GM12878 (cell line): Measurements from ENCODE around the gene GABBR2. TPM values are rescaled to one million over a fixed set of nuclear protein-coding genes. Genes with fewer than 3 reads are reported as not detected.

Source experiments
- ATAC-seq: fragments of 200-7000 bp; cut with Tn5 transposase; 3 replicates; pipeline ENCODE4 v1.9.1; 2020; ENCODE audit warnings: mild to moderate bottlenecking, moderate library complexity
- BruUV-seq: library from RNA; stranded (reverse); fragments of 400-500 nt; replicated peaks from 2 replicates; lab custom pipeline; 2021; lab: Mats Ljungman, UMichigan
- CTCF ChIA-PET: fragments of 300-600 bp; sonication (Branson Sonifier 250); formaldehyde crosslinking; extraction: SDS; loops from one replicate; lab custom pipeline; 2021; ENCODE audit warnings: inconsistent platforms; lab: Yijun Ruan, JAX
- POLR2A ChIA-PET: fragments of 350-600 bp; formaldehyde crosslinking; extraction: SDS; loops from one replicate; lab custom pipeline; 2021; ENCODE audit warnings: inconsistent platforms; lab: Charles Lee
- RAD21 ChIA-PET: fragments of 300-600 bp; sonication (Branson Sonifier 250); formaldehyde crosslinking; loops from one replicate; lab custom pipeline; 2023; ENCODE audit warnings: antibody characterized with exemption; ENCODE audit not compliant: unreplicated experiment; lab: Charles Lee
- SMC1A ChIA-PET: fragments of 300-600 bp; sonication (Branson Sonifier 250); formaldehyde crosslinking; loops from one replicate; lab custom pipeline; 2023; ENCODE audit not compliant: unreplicated experiment, uncharacterized antibody; lab: Charles Lee
- DNase-seq: peaks from one replicate; pipeline ENCODE4 v3.0.0-alpha.2; 2011; ENCODE audit warnings: low read depth, low spot score
- FAIRE-seq: peaks from 3 replicates; lab custom pipeline; 2011; peaks lifted over from hg19 to GRCh38; lab: Jason Lieb, UNC
- H2AFZ ChIP-seq: 2 replicates; pipeline ENCODE4 v1.6.0; 2011; ENCODE audit warnings: low read depth, low read length, control low read depth; ENCODE audit not compliant: control insufficient read depth
- H3K27ac ChIP-seq: 2 replicates; pipeline ENCODE4 v1.5.1; 2011; ENCODE audit warnings: control low read depth; ENCODE audit not compliant: control insufficient read depth, insufficient read depth
- H3K27me3 ChIP-seq, 2 experiments: replicated peaks in 1 of 2; 2 replicates each; pipeline versions ENCODE4 v1.6.0 to v1.6.1; 2011; ENCODE audit warnings: low read length in 1 of 2; ENCODE audit not compliant: control insufficient read depth in 2 of 2, insufficient read depth in 2 of 2
- H3K36me3 ChIP-seq, 2 experiments: 2 replicates each; pipeline ENCODE4 v1.5.1; 2011; ENCODE audit warnings: low read length in 1 of 2; ENCODE audit not compliant: control insufficient read depth in 2 of 2, insufficient read depth in 2 of 2
- H3K4me1 ChIP-seq: 2 replicates; pipeline ENCODE4 v1.6.1; 2011; ENCODE audit warnings: mild to moderate bottlenecking, low read length, moderate library complexity, mixed read lengths; ENCODE audit not compliant: control insufficient read depth, insufficient read depth
- H3K4me2 ChIP-seq: 2 replicates; pipeline ENCODE4 v1.6.0; 2011; ENCODE audit warnings: control low read depth; ENCODE audit not compliant: control insufficient read depth, insufficient read depth
- H3K4me3 ChIP-seq: fragments of 200-600 bp; sonication (generic); 2 replicates; pipeline ENCODE4 v1.5.1; 2016
- H3K79me2 ChIP-seq: 2 replicates; pipeline ENCODE4 v1.6.0; 2011; ENCODE audit warnings: low read length; ENCODE audit not compliant: control insufficient read depth, insufficient read depth
- H3K9ac ChIP-seq: 2 replicates; pipeline ENCODE4 v1.8.0; 2011; ENCODE audit warnings: low read length, control low read depth, mixed read lengths; ENCODE audit not compliant: control insufficient read depth, insufficient read depth
- H3K9me3 ChIP-seq: replicated peaks from 3 replicates; pipeline ENCODE4 v1.5.1; 2011; ENCODE audit warnings: mild to moderate bottlenecking, low read length; ENCODE audit not compliant: control insufficient read depth, insufficient read depth
- H4K20me1 ChIP-seq: 2 replicates; pipeline ENCODE4 v1.6.0; 2011; ENCODE audit not compliant: control insufficient read depth, insufficient read depth
- ASH2L ChIP-seq: fragments of 300-600, 200-600 bp; sonication (generic); IDR thresholded peaks from 2 replicates; pipeline ENCODE4 v1.6.1; 2017; ENCODE audit warnings: low read depth, mild to moderate bottlenecking, borderline replicate concordance
- JUNB ChIP-seq: IDR thresholded peaks from 2 replicates; pipeline ENCODE4 v1.6.1; 2016; ENCODE audit warnings: antibody characterized with exemption, mild to moderate bottlenecking
- JUND ChIP-seq: IDR thresholded peaks from 2 replicates; pipeline ENCODE4 v1.6.1; 2012; ENCODE audit warnings: low read depth, mild to moderate bottlenecking, low read length, improper control_type of control experiment, moderate library complexity
- PAX5 ChIP-seq: IDR thresholded peaks from 2 replicates; pipeline ENCODE4 v1.6.1; 2011; ENCODE audit warnings: low read depth, low read length, borderline replicate concordance
- PRDM15 ChIP-seq: fragments of 450-650 bp; formaldehyde crosslinking; IDR thresholded peaks from 2 replicates; pipeline ENCODE4 v1.4.0; 2020; ENCODE audit warnings: mild to moderate bottlenecking, moderate library complexity
- RUNX3 ChIP-seq: IDR thresholded peaks from 2 replicates; pipeline ENCODE4 v1.6.1; 2012; ENCODE audit warnings: low read length, inconsistent platforms
- SRF ChIP-seq, 2 experiments: IDR thresholded peaks; 2 replicates each; pipeline ENCODE4 v1.6.1; 2011; ENCODE audit warnings: low read depth in 2 of 2, low read length in 2 of 2, mild to moderate bottlenecking in 1 of 2, moderate library complexity in 1 of 2
- STAT1 ChIP-seq: fragments of 450-650 bp; conservative IDR thresholded peaks from 2 replicates; pipeline ENCODE4 v1.6.1; 2014; ENCODE audit warnings: antibody characterized with exemption, mild to moderate bottlenecking
- WGBS: methylation state at CpG from one replicate; pipeline ENCODE4 v1.1.6; 2016; ENCODE audit warnings: low lambda C conversion rate; ENCODE audit not compliant: insufficient replicate concordance, insufficient coverage; ENCODE audit errors: missing lambda C conversion rate; 5-methylcytosine and 5-hydroxymethylcytosine counted together
- in situ Hi-C: fragments of 300-500 bp; cut with MboI; formaldehyde crosslinking; loops from 9 replicates; pipeline ENCODE4 v1.14.3; 2018; ENCODE audit warnings: mixed read lengths
- intact Hi-C: fragments of 100-400 bp; cut with micrococcal nuclease; formaldehyde crosslinking; loops from one replicate; pipeline ENCODE4 v1.14.2; 2022; ENCODE audit not compliant: unreplicated experiment
- polyA plus RNA-seq, 11 experiments: library from polyadenylated mRNA; depleted of rRNA in 4 of 11; unstranded in 6 of 11; stranded (reverse) in 5 of 11; fragments of >200 nt; fragmentation: Nextera tagmentation in 4 of 11; fragmentation: Illumina TruSeq in 1 of 11; extraction: Ambion mirVana in 4 of 11; extraction: Trizol in 1 of 11; gene quantifications; 1 replicate in 1 of 11; 2 replicates in 10 of 11; pipeline versions ENCODE4 v1.2.1 to v1.2.3, GENCODE V29; 2011 to 2016; ENCODE audit warnings: inconsistent platforms in 2 of 11, missing spikeins in 2 of 11, low read depth in 1 of 11
- total RNA-seq, 4 experiments: library from RNA; depleted of rRNA in 3 of 4; stranded (reverse); fragments of >200 nt in 3 of 4; fragmentation: Illumina TruSeq in 1 of 4; extraction: Trizol in 1 of 4; gene quantifications; 2 replicates each; pipeline versions ENCODE4 v1.2.1 to v1.2.3, GENCODE V29; 2013 to 2021

The GABBR2 gene
- total and polyA plus RNA-seq, 10 of the 15 experiments (the other 5 are each of a cell fraction or from before 2014, with no cell fraction given) = 0.02 to 2.2 (median 0.06) TPM; not detected in 2

GRCh38 chr9:98644011-98644410, 64.7 kb downstream of the GABBR2 start:
- BruUV-seq = no TSS peak
- Histone ChIP-seq H3K36me3 (no peaks in the 10 kb centered on the region), H3K4me2 (no peak overlapping the region), H3K9ac (no peak overlapping the region), H3K4me3 (no peak overlapping the region), H3K9me3 (no peaks in the 10 kb centered on the region), H3K4me1 (no peaks in the 10 kb centered on the region), H3K27ac (no peak overlapping the region), H3K27me3 (peaks cover 0 to 2% of the 10 kb centered on the region in 2 experiments; a peak in 3 of 4 replicates), H4K20me1 (no peaks in the 10 kb centered on the region), H2AFZ (no peak overlapping the region), H3K79me2 (no peaks in the 10 kb centered on the region)
- ChIA-PET POLR2A (no interaction called here), CTCF (no interaction called here), SMC1A (no interaction called here), RAD21 (no interaction called here)
- ATAC-seq = no peak
- TF ChIP-seq JUNB (no peak), ASH2L (no peak), PAX5 (no peak), JUND (no peak), PRDM15 (CRISPR knock-in tag) (no peak), STAT1 (no peak), RUNX3 (no peak), SRF (IDR thresholded peaks at IDR 0.05; ENCODE audit: low read depth in 2 of 2, low read length in 2 of 2) (no peak)
- DNase-seq = no peak
- no peak for FAIRE-seq
- intact Hi-C loops (no loop called here), in situ Hi-C loops (no loop called here)
- 56% methylated on average over 4 of the region's 4 CpGs for WGBS
